Esophagus muscularis mucosa (tissue), 4 donors: ENCODE data around the gene ENTPD6.

Source experiments
- CTCF ChIP-seq, 3 experiments: fragments of 200-600 bp in 2 of 3; fragments of 450-650 bp in 1 of 3; sonication (generic) in 2 of 3; IDR thresholded peaks; one replicate each; pipeline ENCODE4 v1.5.1; 2017 to 2019; ENCODE audit warnings: antibody characterized with exemption in 3 of 3, mild to moderate bottlenecking in 2 of 3, moderate library complexity in 1 of 3
- EP300 ChIP-seq: sonication (generic); formaldehyde crosslinking; IDR thresholded peaks from one replicate; pipeline ENCODE4 v1.6.1; 2017; ENCODE audit warnings: antibody characterized with exemption
- POLR2A ChIP-seq: fragments of 450-650 bp; IDR thresholded peaks from one replicate; pipeline ENCODE4 v1.6.1; 2017; ENCODE audit warnings: antibody characterized with exemption, moderate library complexity, mild to moderate bottlenecking, low read depth
- POLR2AphosphoS5 ChIP-seq, 2 donors: sonication (generic); formaldehyde crosslinking; IDR thresholded peaks; one replicate each; pipeline ENCODE4 v1.6.1; 2017; ENCODE audit warnings: antibody characterized with exemption in 2 of 2

GRCh38 chr20:25225642-25226432, 30.3 kb downstream of the ENTPD6 start:
- no peak for TF ChIP-seq POLR2AphosphoS5 (IDR thresholded peaks at IDR 0.05)
- TF ChIP-seq CTCF (IDR thresholded peaks at IDR 0.05): no peak
- no peak for TF ChIP-seq EP300
- no peak for TF ChIP-seq POLR2A
